ENCODE data around the gene UGT2B15.
"Not testable (repeated sequence)": the region's sequence is repeated elsewhere in the genome, so short reads cannot be mapped to it uniquely, and the experiment has no call there.

Gene UGT2B15

GRCh38 chr4:68657022-68657594 is 13.3 kb downstream of the UGT2B15 start:
- FAIRE-seq; DNase-seq (ENCODE audit: insufficient read length, low spot score): not testable (repeated sequence)

GRCh38 chr4:68656445-68656973 is 13.9 kb downstream of the UGT2B15 start:
- DNase-seq (ENCODE audit: insufficient read length, low spot score); FAIRE-seq: not testable (repeated sequence)

DNA sequence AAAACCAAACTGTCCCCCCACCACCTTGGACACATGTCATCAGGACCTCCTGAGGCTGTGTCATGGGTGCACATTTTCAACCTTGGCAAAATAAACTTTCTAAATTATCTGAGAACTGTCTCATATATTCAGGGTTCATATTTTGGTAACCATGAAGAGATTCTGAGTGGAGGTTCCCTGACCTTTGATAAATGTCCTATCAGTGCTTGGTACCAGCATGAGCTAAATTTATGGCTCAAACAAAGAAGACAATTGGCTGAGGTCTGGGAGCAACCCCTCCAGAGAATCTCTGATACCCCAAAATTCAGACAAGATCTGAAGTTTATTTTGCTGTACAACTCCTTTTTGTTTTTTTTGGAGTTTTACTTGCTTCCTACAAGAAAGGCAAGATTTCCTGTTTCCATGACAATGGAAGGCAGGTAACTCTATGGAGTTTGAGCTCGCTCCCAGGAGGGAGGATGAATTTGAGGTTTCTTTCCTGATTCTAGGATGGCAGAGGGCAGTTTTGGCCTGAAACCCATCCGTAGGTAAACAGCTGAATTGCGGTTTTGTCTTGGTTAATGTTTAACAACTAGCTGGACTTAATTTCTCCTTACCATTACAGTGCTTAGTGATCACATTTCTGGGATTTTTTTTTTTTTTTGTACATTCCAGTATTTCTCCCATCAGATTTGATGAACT is 14.5 kb downstream of the UGT2B15 start:
- no peak for FAIRE-seq
- DNase-seq (ENCODE audit: insufficient read length, low spot score): no peak

GRCh38 chr4:68654946-68655721 is 15.3 kb downstream of the UGT2B15 start:
- DNase-seq (ENCODE audit: insufficient read length, low spot score): no peak
- FAIRE-seq: no peak

GRCh38 chr4:68651932-68652331 is 18.5 kb downstream of the UGT2B15 start:
- FAIRE-seq: no peak
- DNase-seq (ENCODE audit: insufficient read length, low spot score): no peak

GRCh38 chr4:68630371-68630770 is 40.1 kb downstream of the UGT2B15 start:
- DNase-seq (ENCODE audit: insufficient read length, low spot score) (no peak), FAIRE-seq (no peak)

GRCh38 chr4:68622731-68623130 is 47.7 kb downstream of the UGT2B15 start:
- FAIRE-seq; DNase-seq (ENCODE audit: insufficient read length, low spot score): not testable (repeated sequence)

DNA sequence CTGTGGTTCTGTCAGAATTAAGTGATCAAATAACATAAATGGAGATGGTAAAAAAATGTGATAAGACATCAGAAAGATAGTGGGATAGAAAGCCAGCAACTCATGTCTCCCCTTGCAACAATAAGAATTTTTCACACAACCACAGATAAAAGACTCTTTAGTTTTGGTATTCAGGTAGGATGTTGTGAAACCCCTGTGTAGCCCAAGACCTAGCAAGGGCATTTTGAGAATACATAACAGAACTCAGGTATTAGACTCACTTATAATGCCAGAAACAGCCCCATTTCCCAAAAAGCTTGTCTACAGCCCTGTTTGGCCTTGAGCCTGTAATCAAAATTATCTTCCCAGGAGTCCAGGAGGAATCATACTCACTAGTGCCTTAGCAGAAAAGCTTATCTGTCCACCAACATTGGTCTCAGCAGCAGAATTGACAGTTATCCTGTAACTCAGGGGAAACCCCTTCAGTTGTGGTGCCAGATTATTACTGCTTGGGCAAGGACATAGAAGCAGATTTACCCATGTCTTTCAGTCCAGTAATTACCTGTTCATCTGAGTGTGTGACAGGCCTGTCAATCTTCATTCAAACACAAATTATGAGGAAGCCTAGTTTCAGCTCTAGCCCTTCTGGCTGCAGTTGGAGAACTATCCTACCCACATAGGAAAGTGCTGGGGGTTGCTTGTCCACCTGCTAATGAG is 53.3 kb downstream of the UGT2B15 start:
- FAIRE-seq (no peak), DNase-seq (ENCODE audit: insufficient read length, low spot score) (no peak)

DNA sequence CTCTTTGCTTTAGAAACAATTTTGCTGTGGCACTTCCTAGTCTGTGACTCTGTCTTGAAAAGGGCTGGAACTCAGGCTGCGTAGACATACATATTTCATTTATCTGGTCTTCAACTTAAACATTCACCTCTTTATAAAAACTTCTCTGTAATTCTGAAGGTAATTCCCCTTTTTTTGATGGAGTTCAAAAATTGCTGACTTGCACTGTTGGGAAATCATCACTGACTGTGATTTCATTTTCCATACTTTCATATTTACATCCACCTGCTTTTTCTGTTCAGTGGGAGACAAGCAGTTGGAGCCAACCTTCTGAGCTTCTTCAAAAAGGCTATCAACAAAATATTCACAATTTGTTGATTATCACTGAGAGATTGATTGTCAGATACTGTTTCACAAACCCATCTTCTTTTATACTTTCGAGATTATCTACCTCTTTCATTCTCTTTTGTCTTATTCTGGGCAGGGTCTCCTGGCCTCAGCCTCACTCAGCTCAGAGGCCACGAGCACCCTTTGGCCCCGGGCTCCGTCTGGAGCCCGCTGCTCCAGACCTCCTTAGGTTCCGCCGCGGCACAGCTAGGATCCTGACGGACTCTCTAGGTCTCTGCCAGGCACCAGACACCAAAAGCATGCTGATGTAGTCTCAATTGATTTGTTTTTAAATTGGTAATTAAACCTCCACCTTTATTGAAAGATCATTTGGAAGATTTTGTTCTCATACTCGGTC is 54.6 kb downstream of the UGT2B15 start:
- FAIRE-seq: no peak
- DNase-seq (ENCODE audit: insufficient read length, low spot score): no peak

- no peak for FAIRE-seq
- no peak for DNase-seq (ENCODE audit: insufficient read length, low spot score)
These were observed 56.7 kb downstream of the UGT2B15 start for GRCh38 chr4:68613752-68614151.

- FAIRE-seq (no peak), DNase-seq (ENCODE audit: insufficient read length, low spot score) (no peak)
These were observed 64.2 kb downstream of the UGT2B15 start for GRCh38 chr4:68606240-68606639.

DNA sequence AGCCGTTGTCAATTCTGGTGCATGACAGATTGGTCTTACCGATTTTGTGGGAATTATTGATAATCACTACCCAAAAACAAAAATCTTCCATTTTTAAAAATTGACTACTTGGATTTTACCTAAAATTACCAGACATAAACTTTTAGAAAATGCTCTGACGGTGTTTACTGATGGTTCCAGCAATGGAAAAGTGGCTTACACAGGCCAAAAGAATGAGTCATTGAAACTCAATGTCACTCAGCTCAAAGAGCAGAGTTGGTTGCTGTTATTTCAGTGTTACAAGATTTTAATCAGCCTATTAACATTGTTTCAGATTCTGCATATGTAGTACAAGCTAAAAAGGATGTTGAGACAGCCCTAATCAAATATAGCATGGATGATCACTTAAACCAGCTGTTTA is 71.3 kb downstream of the UGT2B15 start:
- no peak for FAIRE-seq

GRCh38 chr4:68597482-68597881 is 73.0 kb downstream of the UGT2B15 start:
- FAIRE-seq (no peak), DNase-seq (ENCODE audit: insufficient read length, low spot score) (no peak)

More for the DNA sequence above, 71.3 kb downstream of the UGT2B15 start:
- no peak for DNase-seq (ENCODE audit: insufficient read length, low spot score)
